ENCODE results near the gene MTA1.
A peak's percentile ranks its signal among the peaks of the same experiment; 100 is the strongest.

MTA1 gene

DNA sequence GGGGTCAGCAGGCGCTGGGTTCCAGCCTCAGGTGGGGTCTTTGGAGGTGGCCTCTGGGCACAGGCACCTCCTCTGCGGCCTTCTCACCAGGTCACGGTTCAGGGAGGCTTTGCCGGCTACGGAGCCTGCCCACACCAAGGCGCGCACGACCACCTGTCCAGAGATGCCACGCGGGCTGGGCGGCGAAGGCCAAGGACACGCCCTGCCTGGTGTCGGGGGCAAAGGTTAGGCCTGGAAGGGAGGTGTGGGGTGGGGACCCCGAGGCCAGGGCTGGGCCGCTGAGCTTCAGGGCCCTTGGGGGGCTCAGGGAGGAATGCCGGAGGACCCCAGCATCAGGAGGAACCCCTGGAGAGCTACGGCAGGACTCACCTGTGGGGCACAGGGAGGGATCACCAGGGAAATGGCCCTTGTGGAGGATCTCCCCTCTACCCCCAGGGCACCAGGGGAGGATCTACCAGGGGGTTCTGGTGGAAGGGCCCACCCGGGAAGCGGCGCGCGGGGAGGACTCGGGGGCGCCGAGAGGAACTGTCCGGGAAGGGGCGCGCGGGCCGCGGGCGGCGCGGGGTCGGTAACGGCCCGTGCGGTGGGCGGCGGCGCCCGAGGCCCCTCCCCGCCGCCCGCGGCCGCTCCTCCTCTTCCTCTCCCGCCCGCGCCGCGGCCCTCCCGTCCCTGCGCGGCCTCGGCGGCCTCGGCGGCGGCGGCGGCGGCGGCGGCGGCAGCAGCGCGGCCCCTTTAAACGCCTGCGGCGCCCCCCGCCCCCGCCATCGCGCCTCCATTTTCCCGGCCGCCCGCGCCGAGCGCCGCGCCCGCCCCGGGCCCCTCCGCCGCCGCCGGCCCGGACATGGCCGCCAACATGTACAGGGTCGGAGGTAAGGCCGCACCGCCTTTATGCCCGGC, at the start of gene MTA1:
Gene MTA1, plus strand, starts transcription at position 633 of the 897 bp plus-strand sequence. Its CDS starts 209 bp downstream, at position 842.
- H3K27me3 ChIP-seq (ENCODE audit: insufficient read depth, low read length) = peaks cover 10% of the 10 kb centered on the region
- peaks cover 3% of the 10 kb centered on the region; the same call in 1 of the 2 replicates for H3K4me1 ChIP-seq (ENCODE audit: insufficient read depth, low read length)
- H3K9me3 ChIP-seq (ENCODE audit: insufficient read depth, low read depth, low read length) = no peaks in the 10 kb centered on the region
- H3K27ac ChIP-seq (ENCODE audit: low read length) = peak within 1 kb of the TSS; percentile 87
- peaks cover 15% of the 10 kb centered on the region; the same call in 1 of the 2 replicates for H3K36me3 ChIP-seq (ENCODE audit: insufficient read depth, low read depth, low read length)
- peak within 1 kb of the TSS; percentile 89 for H3K4me3 ChIP-seq (ENCODE audit: low read length)
- peak within 1 kb of the TSS; percentile 97 for H3K9ac ChIP-seq (ENCODE audit: low read depth, low read length)

DNA sequence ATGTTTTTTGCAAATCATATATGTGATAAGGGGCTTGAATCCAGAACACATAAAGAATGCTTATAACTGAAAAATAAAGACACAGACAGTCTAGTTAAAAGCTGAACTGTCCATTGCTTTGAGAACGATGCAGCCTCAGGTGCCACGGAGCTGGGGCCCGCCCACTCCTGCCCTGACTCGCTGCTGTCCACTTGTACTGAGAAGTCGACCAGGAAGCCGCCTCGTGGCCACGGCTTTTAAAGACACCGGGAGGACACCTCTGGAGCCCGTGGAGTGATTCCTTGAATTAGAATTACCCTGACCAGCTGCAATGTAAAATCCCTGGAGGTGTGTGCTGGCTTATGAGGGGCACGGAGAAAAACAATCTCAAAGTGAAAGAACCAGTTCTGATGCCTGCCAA, 45.2 kb upstream of the MTA1 start:
- Histone ChIP-seq H3K4me3 (ENCODE audit: low read length) (no peak overlapping the region), H3K27me3 (ENCODE audit: insufficient read depth, low read length) (no peaks in the 10 kb centered on the region), H3K27ac (ENCODE audit: low read length) (no peak overlapping the region)

DNA sequence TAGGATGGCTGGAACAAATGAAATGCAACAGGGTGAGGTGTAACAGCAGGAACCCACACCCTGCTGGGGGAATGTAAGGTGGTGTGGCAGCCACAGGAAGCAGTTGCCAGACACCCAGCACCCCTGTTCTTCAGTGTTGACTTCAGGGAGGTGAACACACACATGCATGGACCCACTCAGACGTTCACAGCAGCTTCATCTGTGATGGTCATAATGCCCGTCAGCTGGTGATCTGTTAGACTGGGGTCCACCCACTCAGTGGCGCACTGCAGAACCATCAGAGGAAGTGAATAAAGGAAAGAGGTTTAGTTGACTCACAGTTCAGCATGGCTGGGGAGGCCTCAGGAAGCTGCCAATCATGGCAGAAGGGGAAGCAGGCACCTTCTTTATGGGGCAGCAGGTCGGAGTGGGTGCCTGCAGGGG, 44.0 kb upstream of the MTA1 start:
- Histone ChIP-seq H3K27me3 (ENCODE audit: insufficient read depth, low read length) (no peaks in the 10 kb centered on the region), H3K4me3 (ENCODE audit: low read length) (no peak overlapping the region), H3K27ac (ENCODE audit: low read length) (no peak overlapping the region), H3K36me3 (ENCODE audit: insufficient read depth, low read depth, low read length) (peaks cover 9% of the 10 kb centered on the region; the same call in 1 of the 2 replicates), H3K4me1 (ENCODE audit: insufficient read depth, low read length) (no peaks in the 10 kb centered on the region), H3K9ac (ENCODE audit: low read depth, low read length) (no peak overlapping the region), H3K9me3 (ENCODE audit: insufficient read depth, low read depth, low read length) (no peaks in the 10 kb centered on the region)

More for the DNA sequence above, 45.2 kb upstream of the MTA1 start:
- Histone ChIP-seq H3K4me1 (ENCODE audit: insufficient read depth, low read length) (no peaks in the 10 kb centered on the region), H3K9me3 (ENCODE audit: insufficient read depth, low read depth, low read length) (no peaks in the 10 kb centered on the region), H3K9ac (ENCODE audit: low read depth, low read length) (no peak overlapping the region), H3K36me3 (ENCODE audit: insufficient read depth, low read depth, low read length) (0 out of 2 replicates have a peak, but pooled peaks cover 3% of the 10 kb centered on the region)

DNA sequence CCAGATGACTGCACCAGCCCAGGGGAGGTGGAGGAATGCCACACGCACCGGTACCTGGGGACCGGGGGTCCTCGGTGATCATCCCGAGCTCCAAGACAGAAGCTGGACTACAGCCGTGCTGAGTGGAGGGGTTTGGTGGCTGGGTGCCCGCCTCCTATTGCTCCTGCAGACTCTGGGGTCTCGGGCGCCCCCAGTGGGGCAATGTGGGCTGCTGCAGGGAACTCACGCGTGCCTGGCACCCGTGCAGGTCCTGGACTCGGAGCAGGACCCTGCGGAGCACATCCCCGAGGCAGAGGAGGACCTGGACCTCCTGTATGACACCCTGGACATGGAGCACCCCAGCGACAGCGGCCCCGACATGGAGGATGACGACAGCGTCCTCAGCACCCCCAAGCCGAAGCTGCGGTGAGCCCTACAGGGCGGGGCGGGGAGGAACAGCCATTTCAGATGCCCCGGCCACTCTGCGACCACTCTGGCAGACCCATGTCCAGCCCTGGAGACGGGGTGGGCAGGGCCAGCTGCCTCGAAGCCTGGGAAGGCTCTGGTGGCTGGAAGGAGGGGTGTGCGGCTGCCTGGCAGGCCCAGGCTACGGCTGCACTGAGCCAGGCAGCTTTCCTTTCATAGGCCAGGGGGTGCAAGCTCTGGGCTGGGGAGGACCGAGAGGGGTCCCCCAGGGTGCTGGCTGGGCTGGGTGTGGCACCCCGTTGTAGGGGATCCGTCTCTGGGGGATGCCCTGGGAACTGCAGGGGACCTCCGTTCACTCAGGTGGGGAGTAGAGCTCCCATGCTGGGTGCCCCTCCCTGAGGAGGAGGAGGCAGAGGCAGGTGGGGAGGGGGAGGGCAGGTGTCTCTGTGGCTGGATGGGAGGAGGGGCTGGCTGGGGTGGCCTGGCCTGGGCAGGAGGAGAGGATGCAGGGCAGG, 42.8 kb upstream of the MTA1 start:
- Histone ChIP-seq H3K36me3 (ENCODE audit: insufficient read depth, low read depth, low read length) (peaks cover 7% of the 10 kb centered on the region; the same call in 1 of the 2 replicates), H3K4me1 (ENCODE audit: insufficient read depth, low read length) (no peaks in the 10 kb centered on the region), H3K9me3 (ENCODE audit: insufficient read depth, low read depth, low read length) (no peaks in the 10 kb centered on the region), H3K27me3 (ENCODE audit: insufficient read depth, low read length) (no peaks in the 10 kb centered on the region), H3K4me3 (ENCODE audit: low read length) (no peak overlapping the region), H3K27ac (ENCODE audit: low read length) (no peak overlapping the region), H3K9ac (ENCODE audit: low read depth, low read length) (no peak overlapping the region)

DNA sequence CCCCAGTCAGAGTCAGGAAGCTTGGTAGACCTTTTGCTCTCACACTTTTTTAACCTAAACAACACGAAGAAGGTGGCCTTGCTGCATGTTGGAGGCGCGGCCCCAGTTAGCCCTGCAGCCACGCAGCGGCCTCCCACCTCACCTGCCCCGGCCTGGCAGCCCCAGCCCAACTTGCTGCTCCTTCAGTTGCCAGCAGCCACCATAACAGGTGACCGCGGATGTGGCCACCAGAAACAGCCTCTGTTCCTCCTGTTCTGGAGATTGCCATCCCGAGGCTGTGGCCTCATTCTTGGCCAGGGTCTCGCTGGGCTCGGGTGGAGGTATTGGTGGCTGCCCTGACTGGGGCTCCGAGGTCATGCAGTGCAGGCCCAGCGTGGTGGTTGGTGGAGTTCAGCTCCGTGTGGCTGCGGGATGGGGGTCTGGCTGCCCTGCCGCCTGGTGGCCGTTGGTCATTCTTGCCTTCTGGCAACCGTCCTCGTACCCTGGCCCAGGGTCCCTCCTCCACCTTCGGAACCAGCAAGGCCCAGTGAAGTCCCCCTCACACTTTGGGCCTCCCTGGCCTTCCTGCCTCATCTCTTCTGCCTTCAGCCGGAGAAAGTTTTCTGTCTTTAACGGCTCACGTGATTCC, 42.0 kb upstream of the MTA1 start:
- no peaks in the 10 kb centered on the region for H3K9me3 ChIP-seq (ENCODE audit: insufficient read depth, low read depth, low read length)
- H3K4me3 ChIP-seq (ENCODE audit: low read length) = no peak overlapping the region
- no peaks in the 10 kb centered on the region for H3K27me3 ChIP-seq (ENCODE audit: insufficient read depth, low read length)
- H3K4me1 ChIP-seq (ENCODE audit: insufficient read depth, low read length) = no peaks in the 10 kb centered on the region
- no peak overlapping the region for H3K9ac ChIP-seq (ENCODE audit: low read depth, low read length)
- peaks cover 7% of the 10 kb centered on the region; the same call in 1 of the 2 replicates for H3K36me3 ChIP-seq (ENCODE audit: insufficient read depth, low read depth, low read length)
- H3K27ac ChIP-seq (ENCODE audit: low read length) = no peak overlapping the region

DNA sequence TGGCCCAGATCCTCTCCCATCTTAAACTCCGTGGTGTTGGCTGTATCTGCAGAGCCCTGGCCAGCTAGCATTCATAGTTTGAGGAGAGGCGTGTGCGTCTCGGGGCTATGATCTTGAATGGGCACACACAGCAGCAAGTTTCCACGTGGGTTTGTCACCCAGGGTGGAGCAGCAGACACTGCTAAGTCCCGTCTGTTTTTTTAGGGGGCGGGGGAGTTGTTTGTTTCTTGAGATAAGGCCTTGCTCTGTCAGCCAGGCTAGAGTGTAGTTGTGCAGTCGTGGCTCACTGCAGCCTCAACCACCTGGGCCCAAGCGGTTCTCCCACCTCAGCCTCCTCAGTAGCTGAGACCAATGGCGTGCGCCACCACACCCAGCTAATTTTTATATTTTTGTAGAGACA, 41.4 kb upstream of the MTA1 start:
- Histone ChIP-seq H3K27ac (ENCODE audit: low read length) (no peak overlapping the region), H3K27me3 (ENCODE audit: insufficient read depth, low read length) (no peaks in the 10 kb centered on the region), H3K9ac (ENCODE audit: low read depth, low read length) (no peak overlapping the region), H3K4me1 (ENCODE audit: insufficient read depth, low read length) (no peaks in the 10 kb centered on the region), H3K9me3 (ENCODE audit: insufficient read depth, low read depth, low read length) (no peaks in the 10 kb centered on the region), H3K4me3 (ENCODE audit: low read length) (no peak overlapping the region), H3K36me3 (ENCODE audit: insufficient read depth, low read depth, low read length) (peaks cover 7% of the 10 kb centered on the region; the same call in 1 of the 2 replicates)

DNA sequence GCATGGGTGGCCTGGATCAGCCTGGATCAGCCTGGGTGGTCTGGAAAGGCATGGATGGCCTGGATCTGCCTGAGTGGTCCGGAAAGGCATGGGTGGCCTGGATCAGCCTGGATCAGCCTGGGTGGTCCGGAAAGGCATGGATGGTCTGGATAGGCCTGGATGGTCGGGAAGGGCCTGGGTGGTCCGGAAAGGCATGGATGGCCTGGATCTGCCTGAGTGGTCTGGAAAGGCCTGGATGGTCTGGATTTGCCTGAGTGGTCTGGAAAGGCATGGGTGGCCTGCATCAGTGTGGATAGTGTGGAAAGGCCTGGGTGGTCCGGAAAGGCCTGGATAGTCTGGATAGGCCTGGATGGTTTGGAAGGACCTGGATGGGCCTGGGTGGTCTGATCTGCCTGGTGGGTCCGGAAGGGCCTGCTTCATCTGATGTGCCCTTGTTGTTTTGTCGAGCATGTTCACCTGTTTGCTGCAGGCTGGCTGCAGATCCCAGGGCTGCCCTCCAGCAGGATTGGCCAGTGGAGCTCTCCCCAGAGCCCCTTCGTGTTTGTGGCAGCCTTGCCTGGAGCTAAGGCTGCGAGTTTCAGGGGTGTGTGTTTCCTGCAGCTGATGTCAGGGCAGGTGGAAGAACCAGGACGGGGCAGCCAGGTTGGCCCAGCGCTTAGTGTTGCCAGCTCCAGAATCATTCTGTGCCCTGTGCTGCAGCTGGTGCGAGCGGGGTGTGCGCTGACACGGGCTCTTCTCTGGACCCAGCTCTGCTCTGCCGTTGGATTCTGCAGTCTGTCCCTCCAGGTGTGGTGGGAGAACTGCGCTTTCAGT, 40.5 kb upstream of the MTA1 start:
- H3K36me3 ChIP-seq (ENCODE audit: insufficient read depth, low read depth, low read length) = peaks cover 12% of the 10 kb centered on the region; the same call in 1 of the 2 replicates
- no peak overlapping the region for H3K9ac ChIP-seq (ENCODE audit: low read depth, low read length)
- H3K27me3 ChIP-seq (ENCODE audit: insufficient read depth, low read length) = no peaks in the 10 kb centered on the region
- no peaks in the 10 kb centered on the region for H3K9me3 ChIP-seq (ENCODE audit: insufficient read depth, low read depth, low read length)
- no peak overlapping the region for H3K4me3 ChIP-seq (ENCODE audit: low read length)
- no peaks in the 10 kb centered on the region for H3K4me1 ChIP-seq (ENCODE audit: insufficient read depth, low read length)
- H3K27ac ChIP-seq (ENCODE audit: low read length) = no peak overlapping the region

DNA sequence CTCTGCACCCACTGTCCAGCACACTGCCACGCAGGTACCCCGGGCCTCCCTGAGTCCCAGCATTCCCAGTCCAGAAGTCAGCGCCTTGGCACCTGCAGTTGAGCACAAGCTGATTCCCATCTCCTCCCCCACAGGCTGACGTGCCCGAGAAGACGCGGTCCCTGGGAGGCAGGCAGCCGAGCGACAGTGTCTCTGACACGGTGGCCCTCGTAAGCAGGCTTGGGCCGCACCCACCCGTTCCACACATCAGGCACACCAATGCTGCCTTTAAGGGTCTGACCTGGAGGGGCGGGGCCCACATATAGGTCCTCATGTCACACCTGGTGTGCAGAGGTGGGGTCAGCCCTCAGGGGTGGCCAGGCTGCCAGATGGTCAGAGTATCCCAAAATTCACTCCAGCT, 39.7 kb upstream of the MTA1 start:
- H3K9ac ChIP-seq (ENCODE audit: low read depth, low read length) = no peak overlapping the region

DNA sequence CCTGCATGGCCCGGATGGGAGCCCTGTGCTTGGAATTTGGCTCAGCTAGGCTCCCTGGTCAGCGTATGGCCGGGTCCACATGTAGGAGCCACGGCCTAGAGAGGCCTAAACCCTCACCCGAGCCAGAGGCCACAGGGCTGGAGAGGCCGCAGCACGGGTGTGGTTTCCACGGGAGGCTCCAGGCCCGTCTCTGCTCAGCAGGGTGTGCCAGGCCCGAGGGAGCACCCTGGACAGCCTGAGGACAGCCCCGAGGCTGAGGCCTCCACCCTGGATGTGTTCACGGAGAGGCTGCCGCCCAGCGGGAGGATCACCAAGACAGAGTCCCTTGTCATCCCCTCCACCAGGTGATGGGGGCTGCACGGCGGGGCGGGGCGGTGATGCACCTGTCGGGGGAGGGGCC, 38.9 kb upstream of the MTA1 start:
- Histone ChIP-seq H3K9ac (ENCODE audit: low read depth, low read length) (no peak overlapping the region), H3K4me3 (ENCODE audit: low read length) (no peak overlapping the region), H3K9me3 (ENCODE audit: insufficient read depth, low read depth, low read length) (no peaks in the 10 kb centered on the region), H3K36me3 (ENCODE audit: insufficient read depth, low read depth, low read length) (peaks cover 12% of the 10 kb centered on the region; the same call in 1 of the 2 replicates), H3K4me1 (ENCODE audit: insufficient read depth, low read length) (no peaks in the 10 kb centered on the region), H3K27me3 (ENCODE audit: insufficient read depth, low read length) (no peaks in the 10 kb centered on the region), H3K27ac (ENCODE audit: low read length) (no peak overlapping the region)

More for the DNA sequence above, 39.7 kb upstream of the MTA1 start:
- Histone ChIP-seq H3K4me1 (ENCODE audit: insufficient read depth, low read length) (no peaks in the 10 kb centered on the region), H3K9me3 (ENCODE audit: insufficient read depth, low read depth, low read length) (no peaks in the 10 kb centered on the region), H3K27me3 (ENCODE audit: insufficient read depth, low read length) (no peaks in the 10 kb centered on the region), H3K4me3 (ENCODE audit: low read length) (no peak overlapping the region), H3K36me3 (ENCODE audit: insufficient read depth, low read depth, low read length) (peaks cover 12% of the 10 kb centered on the region; the same call in 1 of the 2 replicates), H3K27ac (ENCODE audit: low read length) (no peak overlapping the region)

DNA sequence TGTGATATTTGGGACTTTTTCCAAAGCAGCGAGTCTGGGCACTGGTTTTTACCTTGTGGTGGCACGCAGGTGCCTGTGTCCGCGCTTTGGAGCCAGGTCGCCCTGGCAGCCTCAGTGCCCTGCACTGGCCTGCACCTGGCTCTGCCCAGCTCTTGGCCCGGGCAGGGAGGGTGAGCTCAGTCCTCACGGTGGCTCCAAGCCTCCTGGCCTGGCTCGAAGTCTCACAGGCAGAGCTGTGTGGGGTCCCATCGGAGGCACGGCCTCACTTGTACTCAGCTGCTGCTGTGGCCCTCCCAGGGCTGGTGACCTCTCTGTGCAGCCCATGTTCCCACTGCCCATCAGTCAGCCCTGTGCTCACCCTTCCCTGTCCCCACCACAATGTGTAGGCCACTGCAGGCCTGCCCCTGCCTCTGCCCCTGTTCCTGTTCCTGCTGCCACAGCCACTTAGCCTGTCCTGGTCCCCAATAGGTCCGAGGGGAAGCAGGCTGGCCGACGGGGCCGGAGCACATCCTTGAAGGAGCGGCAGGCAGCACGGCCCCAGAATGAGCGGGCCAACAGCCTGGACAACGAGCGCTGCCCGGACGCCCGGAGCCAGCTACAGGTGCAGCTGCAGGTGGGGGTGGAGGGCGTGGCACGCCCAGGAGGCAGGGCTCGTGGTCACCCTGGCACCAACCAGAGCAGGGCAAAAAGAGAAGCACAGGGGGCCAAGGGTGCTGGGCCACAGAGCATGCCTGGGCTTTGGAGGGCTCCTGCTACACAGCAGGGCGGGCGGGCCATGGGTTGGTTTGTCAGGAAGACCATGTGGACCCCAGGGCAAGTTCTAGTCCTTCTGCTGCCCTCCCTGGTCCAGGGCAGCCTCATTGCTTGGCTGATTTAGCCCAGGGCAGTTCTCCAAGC, 37.9 kb upstream of the MTA1 start:
- H3K4me1 ChIP-seq (ENCODE audit: insufficient read depth, low read length) = no peaks in the 10 kb centered on the region
- H3K36me3 ChIP-seq (ENCODE audit: insufficient read depth, low read depth, low read length) = peaks cover 12% of the 10 kb centered on the region; the same call in 1 of the 2 replicates
- no peak overlapping the region for H3K4me3 ChIP-seq (ENCODE audit: low read length)

More for the DNA sequence above, 37.9 kb upstream of the MTA1 start:
- no peaks in the 10 kb centered on the region for H3K27me3 ChIP-seq (ENCODE audit: insufficient read depth, low read length)
- no peak overlapping the region for H3K27ac ChIP-seq (ENCODE audit: low read length)
- H3K9ac ChIP-seq (ENCODE audit: low read depth, low read length) = no peak overlapping the region
- no peaks in the 10 kb centered on the region for H3K9me3 ChIP-seq (ENCODE audit: insufficient read depth, low read depth, low read length)

Data from iPS-20b (cell line).